ENCODE measurements around the gene CLEC2D. TPM values are rescaled to one million over a fixed set of nuclear protein-coding genes. Genes with fewer than 3 reads are reported as not detected.
"Not testable (repeated sequence)": the region's sequence is repeated elsewhere in the genome, so short reads cannot be mapped to it uniquely, and the experiment has no call there.

Gene CLEC2D
- total RNA-seq, 1 donor from 2014 or later, result 391 TPM

GRCh38 chr12:9697619-9698018 is 28.1 kb downstream of the CLEC2D start:
- no peak for DNase-seq
- Mint-ChIP-seq H3K4me1 (peaks cover 65% of the 10 kb centered on the region), H3K36me3 (ENCODE audit: low read depth) (peaks cover 57% of the 10 kb centered on the region), H3K27me3 (no peaks in the 10 kb centered on the region), H3K27ac (no peak overlapping the region), H3K9me3 (peaks cover 21% of the 10 kb centered on the region), H3K4me3 (no peak overlapping the region)
- intact Hi-C loops (cut with micrococcal nuclease), result loop anchor here (2.0 kb wide), 1 partner anchor 47 kb away; no protein-coding TSS in a partner anchor

GRCh38 chr12:9698681-9699080 is 29.2 kb downstream of the CLEC2D start:
- Mint-ChIP-seq H3K4me1 (peaks cover 64% of the 10 kb centered on the region), H3K9me3 (peaks cover 18% of the 10 kb centered on the region), H3K27me3 (no peaks in the 10 kb centered on the region), H3K36me3 (ENCODE audit: low read depth) (peaks cover 51% of the 10 kb centered on the region), H3K4me3 (no peak overlapping the region), H3K27ac (peak overlapping the region; percentile 56)
- no peak for DNase-seq
- intact Hi-C loops (cut with micrococcal nuclease), result loop anchor here (2.0 kb wide), 1 partner anchor 48 kb away; no protein-coding TSS in a partner anchor

GRCh38 chr12:9699269-9699897 is 29.9 kb downstream of the CLEC2D start:
- intact Hi-C loops (cut with micrococcal nuclease), result loop anchor here (2.0 kb wide), 1 partner anchor 49 kb away; no protein-coding TSS in a partner anchor
- H3K27ac Mint-ChIP-seq, result peak overlapping the region; percentile 56
- H3K27me3 Mint-ChIP-seq, result no peaks in the 10 kb centered on the region
- H3K4me1 Mint-ChIP-seq, result peaks cover 64% of the 10 kb centered on the region
- H3K4me3 Mint-ChIP-seq, result no peak overlapping the region
- H3K36me3 Mint-ChIP-seq (ENCODE audit: low read depth), result peaks cover 48% of the 10 kb centered on the region
- peaks cover 19% of the 10 kb centered on the region for H3K9me3 Mint-ChIP-seq
- DNase-seq, result no peak

- H3K9me3 Mint-ChIP-seq, result peaks cover 20% of the 10 kb centered on the region
- no peak for DNase-seq
- no peaks in the 10 kb centered on the region for H3K27me3 Mint-ChIP-seq
- intact Hi-C loops (cut with micrococcal nuclease), result loop anchor here (1.0 to 2.0 kb wide), 2 partner anchors 8 to 49 kb away; no protein-coding TSS in a partner anchor
- H3K27ac Mint-ChIP-seq, result no peak overlapping the region
- peaks cover 64% of the 10 kb centered on the region for H3K4me1 Mint-ChIP-seq
- H3K36me3 Mint-ChIP-seq (ENCODE audit: low read depth), result peaks cover 44% of the 10 kb centered on the region
- no peak overlapping the region for H3K4me3 Mint-ChIP-seq
Observed at GRCh38 chr12:9699898-9700605, 30.5 kb downstream of the CLEC2D start.

GRCh38 chr12:9700606-9700956 is 31.1 kb downstream of the CLEC2D start:
- intact Hi-C loops (cut with micrococcal nuclease), result loop anchor here (1.0 kb wide), 1 partner anchor 8 kb away; no protein-coding TSS in a partner anchor
- Mint-ChIP-seq H3K4me1 (peaks cover 65% of the 10 kb centered on the region), H3K27ac (peak overlapping the region; percentile 83), H3K36me3 (ENCODE audit: low read depth) (peaks cover 44% of the 10 kb centered on the region), H3K9me3 (peaks cover 16% of the 10 kb centered on the region), H3K4me3 (peak overlapping the region; percentile 41), H3K27me3 (no peaks in the 10 kb centered on the region)
- no peak for DNase-seq

GRCh38 chr12:9701380-9702154 is 32.1 kb downstream of the CLEC2D start:
- peak; percentile 78 for DNase-seq
- peak overlapping the region; percentile 83 for H3K27ac Mint-ChIP-seq
- H3K36me3 Mint-ChIP-seq (ENCODE audit: low read depth), result peaks cover 42% of the 10 kb centered on the region
- intact Hi-C loops (cut with micrococcal nuclease), result loop anchor here (2.0 kb wide), 2 partner anchors 27 to 31 kb away; partner anchors contain the start of gene CLECL1
- no peaks in the 10 kb centered on the region for H3K27me3 Mint-ChIP-seq
- H3K4me3 Mint-ChIP-seq, result peak overlapping the region; percentile 68
- H3K4me1 Mint-ChIP-seq, result peaks cover 67% of the 10 kb centered on the region
- H3K9me3 Mint-ChIP-seq, result peaks cover 15% of the 10 kb centered on the region

- H3K4me3 Mint-ChIP-seq, result peak overlapping the region; percentile 68
- H3K9me3 Mint-ChIP-seq, result peaks cover 16% of the 10 kb centered on the region
- H3K36me3 Mint-ChIP-seq (ENCODE audit: low read depth), result peaks cover 39% of the 10 kb centered on the region
- peaks cover 69% of the 10 kb centered on the region for H3K4me1 Mint-ChIP-seq
- DNase-seq, result peak; percentile 87
- H3K27me3 Mint-ChIP-seq, result no peaks in the 10 kb centered on the region
- intact Hi-C loops (cut with micrococcal nuclease), result loop anchor here (2.0 kb wide), 2 partner anchors 27 to 31 kb away; partner anchors contain the start of gene CLECL1
- peak overlapping the region; percentile 83 for H3K27ac Mint-ChIP-seq
Observed at GRCh38 chr12:9702255-9702654, 32.7 kb downstream of the CLEC2D start.

GRCh38 chr12:9704561-9704960 is 35.0 kb downstream of the CLEC2D start:
- H3K27me3 Mint-ChIP-seq; intact Hi-C loops (cut with micrococcal nuclease); H3K27ac Mint-ChIP-seq; DNase-seq; H3K4me3 Mint-ChIP-seq: not testable (repeated sequence)
- Mint-ChIP-seq H3K9me3 (peaks cover 16% of the 10 kb centered on the region), H3K4me1 (peaks cover 72% of the 10 kb centered on the region), H3K36me3 (ENCODE audit: low read depth) (peaks cover 26% of the 10 kb centered on the region)

- H3K4me1 Mint-ChIP-seq, result peaks cover 62% of the 10 kb centered on the region
- DNase-seq, result no peak
- peaks cover 12% of the 10 kb centered on the region for H3K9me3 Mint-ChIP-seq
- intact Hi-C loops (cut with micrococcal nuclease), result loop anchor here (5.0 kb wide), 1 partner anchor 374 kb away; no protein-coding TSS in a partner anchor
- H3K36me3 Mint-ChIP-seq (ENCODE audit: low read depth), result peaks cover 34% of the 10 kb centered on the region
- peak overlapping the region; percentile 54 for H3K4me3 Mint-ChIP-seq
- H3K27me3 Mint-ChIP-seq, result no peaks in the 10 kb centered on the region
- peak overlapping the region; percentile 70 for H3K27ac Mint-ChIP-seq
Observed at GRCh38 chr12:9706086-9706685, 36.7 kb downstream of the CLEC2D start.

GRCh38 chr12:9707356-9707755 is 37.8 kb downstream of the CLEC2D start:
- peaks cover 34% of the 10 kb centered on the region for H3K36me3 Mint-ChIP-seq (ENCODE audit: low read depth)
- no peaks in the 10 kb centered on the region for H3K27me3 Mint-ChIP-seq
- peaks cover 12% of the 10 kb centered on the region for H3K9me3 Mint-ChIP-seq
- intact Hi-C loops (cut with micrococcal nuclease), result loop anchor here (5.0 kb wide), 1 partner anchor 375 kb away; no protein-coding TSS in a partner anchor
- H3K4me3 Mint-ChIP-seq, result peak overlapping the region; percentile 77
- peaks cover 50% of the 10 kb centered on the region for H3K4me1 Mint-ChIP-seq
- peak; percentile 74 for DNase-seq
- H3K27ac Mint-ChIP-seq, result peak overlapping the region; percentile 86

- intact Hi-C loops (cut with micrococcal nuclease), result loop anchor here (1.0 to 5.0 kb wide), 4 partner anchors 8 to 376 kb away; no protein-coding TSS in a partner anchor
- Mint-ChIP-seq H3K4me1 (peaks cover 44% of the 10 kb centered on the region), H3K27me3 (no peaks in the 10 kb centered on the region), H3K27ac (peak overlapping the region; percentile 86), H3K36me3 (ENCODE audit: low read depth) (peaks cover 34% of the 10 kb centered on the region), H3K4me3 (peak overlapping the region; percentile 77), H3K9me3 (peaks cover 12% of the 10 kb centered on the region)
- peak; percentile 89 for DNase-seq
Observed at GRCh38 chr12:9707864-9708808, 38.6 kb downstream of the CLEC2D start.

GRCh38 chr12:9708853-9709252 is 39.3 kb downstream of the CLEC2D start:
- H3K27ac Mint-ChIP-seq, result peak overlapping the region; percentile 86
- intact Hi-C loops (cut with micrococcal nuclease), result loop anchor here (1.0 to 5.0 kb wide), 4 partner anchors 9 to 377 kb away; no protein-coding TSS in a partner anchor
- peaks cover 12% of the 10 kb centered on the region for H3K9me3 Mint-ChIP-seq
- DNase-seq, result no peak
- H3K4me3 Mint-ChIP-seq, result no peak overlapping the region
- H3K27me3 Mint-ChIP-seq, result no peaks in the 10 kb centered on the region
- peaks cover 38% of the 10 kb centered on the region for H3K36me3 Mint-ChIP-seq (ENCODE audit: low read depth)
- H3K4me1 Mint-ChIP-seq, result peaks cover 48% of the 10 kb centered on the region
